CD4-positive, alpha-beta T cell (primary cell): ENCODE results near the gene LTC4S. TPM values are rescaled to one million over a fixed set of nuclear protein-coding genes. Genes with fewer than 3 reads are reported as not detected.

Experiments used
- ATAC-seq: fragments of 200-7000 bp; cut with Tn5 transposase; one replicate; pipeline ENCODE4 v1.10.0; 2022; ENCODE audit warnings: mild to moderate bottlenecking; ENCODE audit not compliant: poor library complexity
- CTCF ChIA-PET: fragments of 350-600 bp; sonication (Branson Sonifier 250); formaldehyde crosslinking; loops from one replicate; lab custom pipeline; 2021; ENCODE audit warnings: antibody characterized with exemption, inconsistent platforms; lab: Charles Lee
- POLR2A ChIA-PET: fragments of 350-600 bp; sonication (Branson Sonifier 250); formaldehyde crosslinking; loops from one replicate; lab custom pipeline; 2021; ENCODE audit warnings: antibody characterized with exemption, inconsistent platforms; lab: Charles Lee
- DNase-seq, 14 experiments: peaks; one replicate each; pipeline ENCODE4 v3.0.0-alpha.2; 2013 to 2020; ENCODE audit warnings: mixed read lengths in 2 of 14
- H3K27ac ChIP-seq, 2 donors: one replicate each; pipeline versions ENCODE4 v1.5.1 to v1.7.0; 2013; ENCODE audit warnings: low read length in 2 of 2, low read depth in 1 of 2, mild to moderate bottlenecking in 1 of 2
- H3K27me3 ChIP-seq, 2 experiments: 1 replicate in 1 of 2; 2 replicates in 1 of 2; pipeline versions ENCODE4 v1.6.1 to v1.7.0; 2013; ENCODE audit warnings: low read length in 2 of 2, control low read depth in 1 of 2, mild to moderate bottlenecking in 1 of 2, moderate library complexity in 1 of 2; ENCODE audit not compliant: insufficient read depth in 2 of 2, control insufficient read depth in 1 of 2
- H3K36me3 ChIP-seq: one replicate; pipeline ENCODE4 v1.6.1; 2013; ENCODE audit warnings: low read length, control low read depth; ENCODE audit not compliant: insufficient read depth
- H3K4me1 ChIP-seq: one replicate; pipeline ENCODE4 v1.6.1; 2013; ENCODE audit warnings: low read length, control low read depth; ENCODE audit not compliant: insufficient read depth
- H3K4me3 ChIP-seq: one replicate; pipeline ENCODE4 v1.5.1; 2013; ENCODE audit warnings: mild to moderate bottlenecking, low read length, moderate library complexity
- H3K9me3 ChIP-seq, 2 experiments: 1 replicate in 1 of 2; 2 replicates in 1 of 2; pipeline versions ENCODE4 v1.6.1 to v1.7.0; 2013; ENCODE audit warnings: low read length in 2 of 2, mild to moderate bottlenecking in 2 of 2, control low read depth in 1 of 2, moderate library complexity in 1 of 2; ENCODE audit not compliant: control insufficient read depth in 1 of 2, insufficient read depth in 1 of 2
- H3K27ac Mint-ChIP-seq: one replicate; pipeline ENCODE4 v1.8.0; 2020; ENCODE audit warnings: mixed read lengths
- H3K27me3 Mint-ChIP-seq: one replicate; pipeline ENCODE4 v1.8.0; 2021; ENCODE audit warnings: mixed read lengths
- H3K36me3 Mint-ChIP-seq: one replicate; pipeline ENCODE4 v1.8.0; 2021; ENCODE audit warnings: low read depth, mixed read lengths
- H3K4me1 Mint-ChIP-seq: one replicate; pipeline ENCODE4 v1.8.0; 2021; ENCODE audit warnings: low read depth, mixed read lengths
- H3K4me3 Mint-ChIP-seq: one replicate; pipeline ENCODE4 v1.8.0; 2020; ENCODE audit warnings: mild to moderate bottlenecking, mixed read lengths
- H3K9me3 Mint-ChIP-seq: one replicate; pipeline ENCODE4 v1.8.0; 2020; ENCODE audit warnings: mixed read lengths
- intact Hi-C, 2 experiments: fragments of 100-400 bp; cut with DNase I in 1 of 2; cut with micrococcal nuclease in 1 of 2; formaldehyde crosslinking; loops; one replicate each; pipeline versions ENCODE4 v1.15.1 to v1.9.0; 2023 to 2025; cut with DNase I, micrococcal nuclease
- total RNA-seq, 174 experiments: library from RNA in 2 of 174; stranded (reverse) in 2 of 174; gene quantifications; one replicate each; pipeline ENCODE4 v1.2.3 and lab custom pipeline; 2021 to 2026
- TF ChIP-seq, protein P1 (sequence below): fragments of 200-600 bp; IDR thresholded peaks from one replicate; pipeline ENCODE4 v1.8.0; 2022; ENCODE audit warnings: antibody characterized with exemption, mild to moderate bottlenecking

Gene LTC4S
- total RNA-seq, 2 experiments from 2014 or later = 3.6 to 4.2 TPM

DNA sequence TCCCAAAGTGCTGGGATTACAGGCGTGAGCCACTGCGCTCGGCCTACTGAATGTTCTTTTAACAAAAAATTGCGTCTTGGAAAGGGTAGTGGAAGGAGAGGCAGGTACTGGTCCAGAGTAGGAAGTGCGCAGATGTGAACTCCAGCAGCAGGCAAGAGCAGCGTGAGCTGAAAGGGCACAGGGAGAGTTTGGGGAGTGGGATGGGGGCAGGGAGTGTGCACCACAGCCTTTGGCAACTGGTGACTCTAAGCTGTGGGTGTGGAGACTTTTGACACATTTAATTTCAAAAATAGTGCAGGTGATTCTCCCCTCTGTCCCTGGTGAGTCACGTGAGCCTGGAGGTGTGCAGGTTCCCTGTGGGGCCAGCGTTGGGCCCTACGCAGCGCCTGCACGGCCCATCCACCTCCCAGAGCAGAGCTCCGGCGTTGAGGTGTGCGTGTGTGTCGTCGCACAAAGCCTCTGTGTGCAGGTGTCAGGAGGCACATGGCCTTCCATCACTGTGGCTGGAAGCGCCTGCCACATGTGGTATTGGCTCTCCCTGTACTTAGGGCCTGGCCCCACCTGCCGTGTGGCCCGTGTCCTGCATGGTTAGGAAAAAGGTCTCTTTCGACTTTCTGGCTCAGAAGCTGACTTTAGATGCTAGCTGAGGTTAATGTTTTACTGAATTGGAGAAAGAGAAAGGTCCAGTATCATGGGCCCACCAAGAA lies 38.4 kb downstream of the LTC4S start:
- POLR2A ChIA-PET = no interaction called here
- TF ChIP-seq, protein P1, sequence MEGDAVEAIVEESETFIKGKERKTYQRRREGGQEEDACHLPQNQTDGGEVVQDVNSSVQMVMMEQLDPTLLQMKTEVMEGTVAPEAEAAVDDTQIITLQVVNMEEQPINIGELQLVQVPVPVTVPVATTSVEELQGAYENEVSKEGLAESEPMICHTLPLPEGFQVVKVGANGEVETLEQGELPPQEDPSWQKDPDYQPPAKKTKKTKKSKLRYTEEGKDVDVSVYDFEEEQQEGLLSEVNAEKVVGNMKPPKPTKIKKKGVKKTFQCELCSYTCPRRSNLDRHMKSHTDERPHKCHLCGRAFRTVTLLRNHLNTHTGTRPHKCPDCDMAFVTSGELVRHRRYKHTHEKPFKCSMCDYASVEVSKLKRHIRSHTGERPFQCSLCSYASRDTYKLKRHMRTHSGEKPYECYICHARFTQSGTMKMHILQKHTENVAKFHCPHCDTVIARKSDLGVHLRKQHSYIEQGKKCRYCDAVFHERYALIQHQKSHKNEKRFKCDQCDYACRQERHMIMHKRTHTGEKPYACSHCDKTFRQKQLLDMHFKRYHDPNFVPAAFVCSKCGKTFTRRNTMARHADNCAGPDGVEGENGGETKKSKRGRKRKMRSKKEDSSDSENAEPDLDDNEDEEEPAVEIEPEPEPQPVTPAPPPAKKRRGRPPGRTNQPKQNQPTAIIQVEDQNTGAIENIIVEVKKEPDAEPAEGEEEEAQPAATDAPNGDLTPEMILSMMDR = no peak
- no peak overlapping the region for H3K4me3 ChIP-seq
- peaks cover 26% of the 10 kb centered on the region for H3K4me1 Mint-ChIP-seq
- no peak overlapping the region for H3K27ac ChIP-seq
- no peak for DNase-seq
- H3K27ac Mint-ChIP-seq = no peak overlapping the region
- CTCF ChIA-PET = interaction anchor here (1.7 kb wide), 1 partner anchor 30 kb away, joined by 5 read pairs; no protein-coding TSS in a partner anchor
- no peaks in the 10 kb centered on the region for H3K9me3 Mint-ChIP-seq
- H3K36me3 ChIP-seq = peaks cover 69% of the 10 kb centered on the region
- intact Hi-C loops = no loop called here
- H3K4me3 Mint-ChIP-seq = no peak overlapping the region
- H3K36me3 Mint-ChIP-seq = peaks cover 89% of the 10 kb centered on the region
- no peaks in the 10 kb centered on the region for H3K27me3 Mint-ChIP-seq
- peaks cover 18% of the 10 kb centered on the region for H3K4me1 ChIP-seq
- H3K9me3 ChIP-seq = peaks cover 0 to 4% of the 10 kb centered on the region in 2 experiments
- H3K27me3 ChIP-seq = no peaks in the 10 kb centered on the region
- ATAC-seq = no peak

DNA sequence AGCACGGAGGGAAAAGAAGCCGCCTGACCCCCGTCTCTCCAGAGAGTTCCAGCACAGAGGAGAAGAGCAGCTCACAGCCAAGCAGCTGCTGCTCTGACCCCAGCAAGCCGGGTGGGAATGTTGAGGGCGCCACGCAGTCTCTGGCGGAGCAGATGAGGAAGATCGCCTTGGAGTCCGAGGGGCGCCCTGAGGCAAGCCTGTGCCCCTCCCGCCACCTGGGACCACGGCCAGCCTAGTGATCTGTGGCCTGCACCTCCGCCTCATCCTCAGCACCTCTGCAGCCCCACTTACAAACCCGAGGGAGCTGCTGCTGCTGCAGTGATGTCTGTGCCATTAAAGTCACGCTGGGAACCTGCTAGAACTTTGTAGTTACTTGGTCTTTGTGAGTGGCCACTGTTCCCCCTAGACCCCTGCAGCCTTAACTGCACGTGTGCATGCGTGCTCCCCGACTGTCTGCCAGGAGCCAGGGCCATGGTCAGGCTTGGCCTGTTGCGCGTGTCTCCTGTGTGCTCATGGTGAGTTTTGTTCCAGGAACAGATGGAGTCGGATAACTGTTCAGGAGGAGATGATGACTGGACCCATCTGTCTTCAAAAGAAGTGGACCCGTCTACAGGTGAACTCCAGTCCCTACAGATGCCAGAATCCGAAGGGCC lies 39.4 kb downstream of the LTC4S start:
- ATAC-seq = no peak
- DNase-seq = no peak
- Histone ChIP-seq H3K27ac (no peak overlapping the region), H3K27me3 (no peaks in the 10 kb centered on the region), H3K4me1 (peaks cover 20% of the 10 kb centered on the region), H3K4me3 (no peak overlapping the region), H3K9me3 (peaks cover 0 to 4% of the 10 kb centered on the region in 2 experiments), H3K36me3 (peaks cover 68% of the 10 kb centered on the region)
- Mint-ChIP-seq H3K36me3 (peaks cover 89% of the 10 kb centered on the region), H3K4me1 (peaks cover 19% of the 10 kb centered on the region), H3K4me3 (no peak overlapping the region), H3K27ac (peak overlapping the region; percentile 42), H3K27me3 (no peaks in the 10 kb centered on the region), H3K9me3 (no peaks in the 10 kb centered on the region)
- TF ChIP-seq, protein P1 = no peak
- CTCF ChIA-PET = interaction anchor here (1.7 kb wide), 1 partner anchor 31 kb away, joined by 5 read pairs; no protein-coding TSS in a partner anchor
- POLR2A ChIA-PET = no interaction called here
- intact Hi-C loops = no loop called here

DNA sequence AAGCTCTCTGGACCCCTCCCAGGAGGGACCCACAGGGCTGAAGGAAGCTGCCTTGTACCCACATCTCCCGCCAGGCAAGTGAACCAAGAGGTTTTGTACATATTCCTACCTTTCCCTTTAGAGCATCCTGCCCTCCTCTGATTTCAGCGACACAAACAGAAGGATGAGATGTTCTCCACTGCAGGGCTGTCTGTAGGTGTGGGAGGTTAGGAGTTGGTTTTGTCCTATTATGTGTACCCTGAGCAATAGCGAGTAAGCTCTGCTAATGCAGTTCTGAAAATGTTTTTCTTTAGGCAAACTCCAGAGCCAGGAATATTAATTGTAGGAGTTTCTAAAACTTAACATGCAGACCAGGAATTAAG lies 39.9 kb downstream of the LTC4S start:
- H3K4me3 Mint-ChIP-seq = no peak overlapping the region
- peaks cover 89% of the 10 kb centered on the region for H3K36me3 Mint-ChIP-seq
- peaks cover 66% of the 10 kb centered on the region for H3K36me3 ChIP-seq
- TF ChIP-seq, protein P1 = no peak
- POLR2A ChIA-PET = interaction anchor here (0.6 kb wide), 1 partner anchor 1681 kb away, joined by 3 read pairs; no protein-coding TSS in a partner anchor
- ATAC-seq (no peak), DNase-seq (no peak)
- H3K27me3 Mint-ChIP-seq = no peaks in the 10 kb centered on the region
- peak overlapping the region; percentile 42 for H3K27ac Mint-ChIP-seq
- CTCF ChIA-PET = no interaction called here
- H3K9me3 ChIP-seq = peaks cover 0 to 4% of the 10 kb centered on the region in 2 experiments
- peaks cover 20% of the 10 kb centered on the region for H3K4me1 ChIP-seq
- peaks cover 16% of the 10 kb centered on the region for H3K4me1 Mint-ChIP-seq
- no peaks in the 10 kb centered on the region for H3K27me3 ChIP-seq
- no peak overlapping the region for H3K27ac ChIP-seq
- no peaks in the 10 kb centered on the region for H3K9me3 Mint-ChIP-seq
- no peak overlapping the region for H3K4me3 ChIP-seq
- intact Hi-C loops = no loop called here
